GM12878 (cell line): ENCODE results near the gene PRH1. TPM values are rescaled to one million over a fixed set of nuclear protein-coding genes. Genes with fewer than 3 reads are reported as not detected.

Source experiments
- ATAC-seq: fragments of 200-7000 bp; cut with Tn5 transposase; 3 replicates; pipeline ENCODE4 v1.9.1; 2020; ENCODE audit warnings: mild to moderate bottlenecking, moderate library complexity
- BruUV-seq: library from RNA; stranded (reverse); fragments of 400-500 nt; replicated peaks from 2 replicates; lab custom pipeline; 2021; lab: Mats Ljungman, UMichigan
- CTCF ChIA-PET: fragments of 300-600 bp; sonication (Branson Sonifier 250); formaldehyde crosslinking; extraction: SDS; loops from one replicate; lab custom pipeline; 2021; ENCODE audit warnings: inconsistent platforms; lab: Yijun Ruan, JAX
- POLR2A ChIA-PET: fragments of 350-600 bp; formaldehyde crosslinking; extraction: SDS; loops from one replicate; lab custom pipeline; 2021; ENCODE audit warnings: inconsistent platforms; lab: Charles Lee
- RAD21 ChIA-PET: fragments of 300-600 bp; sonication (Branson Sonifier 250); formaldehyde crosslinking; loops from one replicate; lab custom pipeline; 2023; ENCODE audit warnings: antibody characterized with exemption; ENCODE audit not compliant: unreplicated experiment; lab: Charles Lee
- SMC1A ChIA-PET: fragments of 300-600 bp; sonication (Branson Sonifier 250); formaldehyde crosslinking; loops from one replicate; lab custom pipeline; 2023; ENCODE audit not compliant: unreplicated experiment, uncharacterized antibody; lab: Charles Lee
- DNase-seq: peaks from one replicate; pipeline ENCODE4 v3.0.0-alpha.2; 2011; ENCODE audit warnings: low read depth, low spot score
- FAIRE-seq: peaks from 3 replicates; lab custom pipeline; 2011; peaks lifted over from hg19 to GRCh38; lab: Jason Lieb, UNC
- H2AFZ ChIP-seq: 2 replicates; pipeline ENCODE4 v1.6.0; 2011; ENCODE audit warnings: low read depth, low read length, control low read depth; ENCODE audit not compliant: control insufficient read depth
- H3K27ac ChIP-seq: 2 replicates; pipeline ENCODE4 v1.5.1; 2011; ENCODE audit warnings: control low read depth; ENCODE audit not compliant: control insufficient read depth, insufficient read depth
- H3K27me3 ChIP-seq, 2 experiments: replicated peaks in 1 of 2; 2 replicates each; pipeline versions ENCODE4 v1.6.0 to v1.6.1; 2011; ENCODE audit warnings: low read length in 1 of 2; ENCODE audit not compliant: control insufficient read depth in 2 of 2, insufficient read depth in 2 of 2
- H3K36me3 ChIP-seq, 2 experiments: 2 replicates each; pipeline ENCODE4 v1.5.1; 2011; ENCODE audit warnings: low read length in 1 of 2; ENCODE audit not compliant: control insufficient read depth in 2 of 2, insufficient read depth in 2 of 2
- H3K4me1 ChIP-seq: 2 replicates; pipeline ENCODE4 v1.6.1; 2011; ENCODE audit warnings: mild to moderate bottlenecking, low read length, moderate library complexity, mixed read lengths; ENCODE audit not compliant: control insufficient read depth, insufficient read depth
- H3K4me2 ChIP-seq: 2 replicates; pipeline ENCODE4 v1.6.0; 2011; ENCODE audit warnings: control low read depth; ENCODE audit not compliant: control insufficient read depth, insufficient read depth
- H3K4me3 ChIP-seq: fragments of 200-600 bp; sonication (generic); 2 replicates; pipeline ENCODE4 v1.5.1; 2016
- H3K79me2 ChIP-seq: 2 replicates; pipeline ENCODE4 v1.6.0; 2011; ENCODE audit warnings: low read length; ENCODE audit not compliant: control insufficient read depth, insufficient read depth
- H3K9ac ChIP-seq: 2 replicates; pipeline ENCODE4 v1.8.0; 2011; ENCODE audit warnings: low read length, control low read depth, mixed read lengths; ENCODE audit not compliant: control insufficient read depth, insufficient read depth
- H3K9me3 ChIP-seq: replicated peaks from 3 replicates; pipeline ENCODE4 v1.5.1; 2011; ENCODE audit warnings: mild to moderate bottlenecking, low read length; ENCODE audit not compliant: control insufficient read depth, insufficient read depth
- H4K20me1 ChIP-seq: 2 replicates; pipeline ENCODE4 v1.6.0; 2011; ENCODE audit not compliant: control insufficient read depth, insufficient read depth
- BMI1 ChIP-seq: fragments of 450-650 bp; IDR thresholded peaks from 2 replicates; pipeline ENCODE4 v1.6.1; 2016; ENCODE audit warnings: mild to moderate bottlenecking, moderate library complexity, borderline replicate concordance
- EED ChIP-seq: sonication (generic); IDR thresholded peaks from 2 replicates; pipeline ENCODE4 v1.6.1; 2016; ENCODE audit warnings: antibody characterized with exemption, low read depth
- ETV6 ChIP-seq, 2 experiments: fragments of 450-650 bp in 1 of 2; IDR thresholded peaks in 1 of 2; conservative IDR thresholded peaks in 1 of 2; 2 replicates each; pipeline ENCODE4 v1.6.1; 2014; ENCODE audit warnings: antibody characterized with exemption in 1 of 2, borderline replicate concordance in 1 of 2, low read depth in 1 of 2, mild to moderate bottlenecking in 1 of 2, moderate library complexity in 1 of 2
- FOXK2 ChIP-seq: fragments of 450-650 bp; IDR thresholded peaks from 2 replicates; pipeline ENCODE4 v1.6.1; 2017; ENCODE audit warnings: mild to moderate bottlenecking, moderate library complexity
- HDAC2 ChIP-seq: fragments of 200-600 bp; sonication (generic); IDR thresholded peaks from 2 replicates; pipeline ENCODE4 v1.6.1; 2017
- HDAC6 ChIP-seq: fragments of 200-600 bp; sonication (generic); IDR thresholded peaks from one replicate; pipeline ENCODE4 v1.8.0; 2017; ENCODE audit warnings: antibody characterized with exemption; ENCODE audit not compliant: unreplicated experiment
- IKZF2 ChIP-seq, 2 experiments: fragments of 450-650 bp; IDR thresholded peaks; 2 replicates each; pipeline ENCODE4 v1.6.1; 2017; ENCODE audit warnings: mild to moderate bottlenecking in 2 of 2, moderate library complexity in 2 of 2
- KAT2A ChIP-seq: conservative IDR thresholded peaks from 2 replicates; pipeline ENCODE4 v1.6.1; 2011; ENCODE audit warnings: low read depth, low read length; ENCODE audit not compliant: control insufficient read depth
- NR2C1 ChIP-seq: fragments of 450-650 bp; IDR thresholded peaks from 2 replicates; pipeline ENCODE4 v1.6.1; 2017; ENCODE audit warnings: antibody characterized with exemption, mild to moderate bottlenecking, moderate library complexity
- NR2C2 ChIP-seq: IDR thresholded peaks from 2 replicates; pipeline ENCODE4 v1.6.1; 2011; ENCODE audit warnings: borderline replicate concordance, low read depth; ENCODE audit not compliant: control insufficient read depth, insufficient read length
- PML ChIP-seq: IDR thresholded peaks from 2 replicates; pipeline ENCODE4 v1.6.1; 2012; ENCODE audit warnings: low read length, inconsistent platforms
- SP1 ChIP-seq: IDR thresholded peaks from one replicate; pipeline ENCODE4 v1.6.1; 2011; ENCODE audit warnings: low read depth, low read length
- ZBED1 ChIP-seq: IDR thresholded peaks from 2 replicates; pipeline ENCODE4 v1.6.1; 2016; ENCODE audit warnings: borderline replicate concordance
- ZNF274 ChIP-seq: IDR thresholded peaks from one replicate; pipeline ENCODE4 v1.8.0; 2011; ENCODE audit not compliant: insufficient read length, insufficient read depth
- WGBS: methylation state at CpG from one replicate; pipeline ENCODE4 v1.1.6; 2016; ENCODE audit warnings: low lambda C conversion rate; ENCODE audit not compliant: insufficient replicate concordance, insufficient coverage; ENCODE audit errors: missing lambda C conversion rate; 5-methylcytosine and 5-hydroxymethylcytosine counted together
- in situ Hi-C: fragments of 300-500 bp; cut with MboI; formaldehyde crosslinking; loops from 9 replicates; pipeline ENCODE4 v1.14.3; 2018; ENCODE audit warnings: mixed read lengths
- intact Hi-C: fragments of 100-400 bp; cut with micrococcal nuclease; formaldehyde crosslinking; loops from one replicate; pipeline ENCODE4 v1.14.2; 2022; ENCODE audit not compliant: unreplicated experiment
- polyA plus RNA-seq, 11 experiments: library from polyadenylated mRNA; depleted of rRNA in 4 of 11; unstranded in 6 of 11; stranded (reverse) in 5 of 11; fragments of >200 nt; fragmentation: Nextera tagmentation in 4 of 11; fragmentation: Illumina TruSeq in 1 of 11; extraction: Ambion mirVana in 4 of 11; extraction: Trizol in 1 of 11; gene quantifications; 1 replicate in 1 of 11; 2 replicates in 10 of 11; pipeline versions ENCODE4 v1.2.1 to v1.2.3, GENCODE V29; 2011 to 2016; ENCODE audit warnings: inconsistent platforms in 2 of 11, missing spikeins in 2 of 11, low read depth in 1 of 11
- total RNA-seq, 4 experiments: library from RNA; depleted of rRNA in 3 of 4; stranded (reverse); fragments of >200 nt in 3 of 4; fragmentation: Illumina TruSeq in 1 of 4; extraction: Trizol in 1 of 4; gene quantifications; 2 replicates each; pipeline versions ENCODE4 v1.2.1 to v1.2.3, GENCODE V29; 2013 to 2021
- TF ChIP-seq, protein P1 (sequence below): IDR thresholded peaks from 2 replicates; pipeline ENCODE4 v1.6.1; 2012; ENCODE audit warnings: low read depth, low read length, improper control_type of control experiment
- TF ChIP-seq, protein P2 (sequence below): IDR thresholded peaks from 2 replicates; pipeline ENCODE4 v1.6.1; 2011; ENCODE audit warnings: low read depth, mild to moderate bottlenecking, low read length, moderate library complexity, borderline replicate concordance; ENCODE audit errors: extremely low read depth
- TF ChIP-seq, protein P3 (sequence below): fragments of 450-650 bp; IDR thresholded peaks from 2 replicates; pipeline ENCODE4 v1.6.1; 2016; ENCODE audit warnings: mild to moderate bottlenecking
- TF ChIP-seq, protein P4 (sequence below): IDR thresholded peaks from 2 replicates; pipeline ENCODE4 v1.6.1; 2011; ENCODE audit warnings: low read depth, low read length, improper control_type of control experiment, borderline replicate concordance
- TF ChIP-seq, protein P5 (sequence below): IDR thresholded peaks from 2 replicates; pipeline ENCODE4 v1.6.1; 2012; ENCODE audit warnings: low read depth, low read length, improper control_type of control experiment

Gene PRH1
- total and polyA plus RNA-seq, 10 of the 15 experiments (the other 5 are each of a cell fraction or from before 2014, with no cell fraction given) = 2.5 to 26.3 (median 11.8) TPM

DNA sequence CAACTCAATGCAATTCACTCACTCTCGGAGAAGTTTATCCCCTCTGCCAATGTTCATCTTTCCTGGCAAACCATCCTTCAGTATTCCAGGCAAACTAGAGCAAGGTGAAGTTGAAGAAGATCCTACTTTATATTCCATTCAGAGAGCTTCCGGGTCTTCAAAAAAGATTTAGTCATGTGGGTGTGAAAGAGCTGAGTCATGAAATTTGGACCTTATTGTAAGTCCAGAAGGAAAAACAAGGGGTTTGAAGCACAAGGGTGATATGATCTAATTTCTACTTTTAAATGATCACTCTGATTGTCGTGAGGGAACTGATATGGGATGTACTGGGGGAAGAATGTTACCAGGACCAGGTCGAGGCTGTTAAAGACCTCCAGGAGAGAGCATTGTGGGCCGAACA, 42.2 kb upstream of the PRH1 start (continued):
- no peak for TF ChIP-seq BMI1
- no peak for TF ChIP-seq IKZF2 (IDR thresholded peaks at IDR 0.05)
- no peak for TF ChIP-seq ZNF274
- TF ChIP-seq NR2C1 = no peak

DNA sequence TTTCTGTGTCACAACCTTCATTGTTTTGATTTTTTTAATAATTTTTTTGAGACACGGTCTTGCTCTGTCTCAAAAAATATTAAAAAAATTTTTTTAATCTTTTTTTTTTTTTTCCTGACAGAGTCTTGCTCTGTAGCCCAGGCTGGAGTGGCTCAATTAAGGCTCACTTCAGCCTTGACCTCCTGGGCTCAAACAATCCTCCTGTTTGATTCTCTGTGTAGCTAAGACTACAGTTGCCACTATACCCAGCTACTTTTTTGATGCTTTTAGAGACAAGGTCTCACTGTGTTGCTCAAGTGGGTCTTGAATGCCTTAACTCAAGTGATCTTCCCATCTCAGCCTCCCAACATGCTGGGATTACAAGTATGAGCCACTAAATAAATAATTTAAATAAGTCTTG, 35.8 kb upstream of the PRH1 start:
- CTCF ChIA-PET = no interaction called here
- DNase-seq (no peak), ATAC-seq (no peak), FAIRE-seq (no peak)
- SMC1A ChIA-PET = no interaction called here
- no peak overlapping the region for H3K4me2 ChIP-seq
- RAD21 ChIA-PET = no interaction called here
- H3K79me2 ChIP-seq = no peaks in the 10 kb centered on the region
- BruUV-seq = no TSS peak
- no peak overlapping the region for H3K27ac ChIP-seq
- no peak overlapping the region for H3K9ac ChIP-seq
- no peaks in the 10 kb centered on the region for H3K4me1 ChIP-seq
- no peaks in the 10 kb centered on the region for H3K27me3 ChIP-seq
- no peaks in the 10 kb centered on the region for H3K36me3 ChIP-seq
- POLR2A ChIA-PET = no interaction called here
- H2AFZ ChIP-seq = no peak overlapping the region
- H4K20me1 ChIP-seq = no peaks in the 10 kb centered on the region
- no peak overlapping the region for H3K4me3 ChIP-seq
- in situ Hi-C loops = no loop called here
- H3K9me3 ChIP-seq = no peaks in the 10 kb centered on the region
- WGBS = 100% methylated on average over 1 of the region's 1 CpG
- intact Hi-C loops = no loop called here
- TF ChIP-seq, protein P1, sequence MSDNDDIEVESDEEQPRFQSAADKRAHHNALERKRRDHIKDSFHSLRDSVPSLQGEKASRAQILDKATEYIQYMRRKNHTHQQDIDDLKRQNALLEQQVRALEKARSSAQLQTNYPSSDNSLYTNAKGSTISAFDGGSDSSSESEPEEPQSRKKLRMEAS = no peak
- TF ChIP-seq, protein P2, sequence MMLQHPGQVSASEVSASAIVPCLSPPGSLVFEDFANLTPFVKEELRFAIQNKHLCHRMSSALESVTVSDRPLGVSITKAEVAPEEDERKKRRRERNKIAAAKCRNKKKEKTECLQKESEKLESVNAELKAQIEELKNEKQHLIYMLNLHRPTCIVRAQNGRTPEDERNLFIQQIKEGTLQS = no peak
- TF ChIP-seq KAT2A (no peak), EED (no peak), NR2C1 (no peak), FOXK2 (no peak), HDAC6 (no peak), HDAC2 (no peak), PML (no peak), SP1 (no peak), ETV6 (conservative IDR thresholded peaks at IDR 0.05 in 1 of 2, IDR thresholded peaks at IDR 0.05 in 1 of 2; ENCODE audit: borderline replicate concordance in 1 of 2, low read depth in 1 of 2) (no peak), NR2C2 (no peak), ZBED1 (no peak), IKZF2 (IDR thresholded peaks at IDR 0.05) (no peak)
- TF ChIP-seq, protein P3, sequence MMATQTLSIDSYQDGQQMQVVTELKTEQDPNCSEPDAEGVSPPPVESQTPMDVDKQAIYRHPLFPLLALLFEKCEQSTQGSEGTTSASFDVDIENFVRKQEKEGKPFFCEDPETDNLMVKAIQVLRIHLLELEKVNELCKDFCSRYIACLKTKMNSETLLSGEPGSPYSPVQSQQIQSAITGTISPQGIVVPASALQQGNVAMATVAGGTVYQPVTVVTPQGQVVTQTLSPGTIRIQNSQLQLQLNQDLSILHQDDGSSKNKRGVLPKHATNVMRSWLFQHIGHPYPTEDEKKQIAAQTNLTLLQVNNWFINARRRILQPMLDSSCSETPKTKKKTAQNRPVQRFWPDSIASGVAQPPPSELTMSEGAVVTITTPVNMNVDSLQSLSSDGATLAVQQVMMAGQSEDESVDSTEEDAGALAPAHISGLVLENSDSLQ = no peak
- TF ChIP-seq, protein P4, sequence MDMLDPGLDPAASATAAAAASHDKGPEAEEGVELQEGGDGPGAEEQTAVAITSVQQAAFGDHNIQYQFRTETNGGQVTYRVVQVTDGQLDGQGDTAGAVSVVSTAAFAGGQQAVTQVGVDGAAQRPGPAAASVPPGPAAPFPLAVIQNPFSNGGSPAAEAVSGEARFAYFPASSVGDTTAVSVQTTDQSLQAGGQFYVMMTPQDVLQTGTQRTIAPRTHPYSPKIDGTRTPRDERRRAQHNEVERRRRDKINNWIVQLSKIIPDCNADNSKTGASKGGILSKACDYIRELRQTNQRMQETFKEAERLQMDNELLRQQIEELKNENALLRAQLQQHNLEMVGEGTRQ = no peak
- TF ChIP-seq, protein P5, sequence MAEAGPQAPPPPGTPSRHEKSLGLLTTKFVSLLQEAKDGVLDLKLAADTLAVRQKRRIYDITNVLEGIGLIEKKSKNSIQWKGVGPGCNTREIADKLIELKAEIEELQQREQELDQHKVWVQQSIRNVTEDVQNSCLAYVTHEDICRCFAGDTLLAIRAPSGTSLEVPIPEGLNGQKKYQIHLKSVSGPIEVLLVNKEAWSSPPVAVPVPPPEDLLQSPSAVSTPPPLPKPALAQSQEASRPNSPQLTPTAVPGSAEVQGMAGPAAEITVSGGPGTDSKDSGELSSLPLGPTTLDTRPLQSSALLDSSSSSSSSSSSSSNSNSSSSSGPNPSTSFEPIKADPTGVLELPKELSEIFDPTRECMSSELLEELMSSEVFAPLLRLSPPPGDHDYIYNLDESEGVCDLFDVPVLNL = no peak
